ENCODE measurements around the gene NDUFA8. TPM values are rescaled to one million over a fixed set of nuclear protein-coding genes. Genes with fewer than 3 reads are reported as not detected.

The NDUFA8 gene
- total RNA-seq, 1 experiment from 2014 or later = 55.5 TPM

DNA sequence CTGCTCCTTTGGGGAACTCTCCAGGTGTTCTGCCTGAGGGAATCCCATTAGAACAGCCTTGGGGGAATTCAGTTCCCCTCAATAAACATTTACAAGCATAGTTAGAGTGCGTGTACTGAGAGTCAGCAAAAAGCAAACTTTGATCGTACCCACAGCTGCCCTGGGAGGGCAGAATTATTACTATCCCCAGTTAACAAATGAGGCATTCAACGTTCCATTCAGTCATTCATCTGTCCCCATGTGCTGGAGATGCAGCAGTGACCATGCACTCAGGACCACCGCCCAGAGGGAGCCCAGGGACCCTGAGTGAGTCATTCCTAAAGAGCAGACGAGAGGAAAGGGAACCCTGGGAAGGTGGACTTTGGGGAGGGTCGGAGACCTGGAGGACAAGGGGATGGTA lies 47.3 kb downstream of the NDUFA8 start:
- no TSS peak for BruUV-seq (replicated peaks)
- Histone ChIP-seq H3K4me1 (ENCODE audit: control insufficient read depth, insufficient read depth, low read length) (no peaks in the 10 kb centered on the region), H3K4me3 (ENCODE audit: low read depth in 2 of 2, low read length in 2 of 2) (no peak overlapping the region), H3K36me3 (ENCODE audit: control insufficient read depth, insufficient read depth, low read length) (no peaks in the 10 kb centered on the region), H3K9me3 (ENCODE audit: control insufficient read depth, insufficient read depth, low read depth, low read length) (no peaks in the 10 kb centered on the region), H3K27ac (ENCODE audit: low read length) (no peak overlapping the region), H3K27me3 (ENCODE audit: control insufficient read depth, insufficient read depth, low read length) (no peaks in the 10 kb centered on the region)
- CTCF ChIA-PET = no interaction called here
- peak; percentile 17; the same call in 1 of the 2 replicates for ATAC-seq
- intact Hi-C loops (cut with micrococcal nuclease; ENCODE audit: unreplicated experiment) = no loop called here
- DNase-seq (ENCODE audit: low read depth, low spot score) = no peak
- POLR2A ChIA-PET = no interaction called here
- in situ Hi-C loops (cut with HindIII; ENCODE audit: low pct_unique_long_range_greater_than_20kb, low sequenced_read_pairs) = no loop called here
- TF ChIP-seq, protein P1, sequence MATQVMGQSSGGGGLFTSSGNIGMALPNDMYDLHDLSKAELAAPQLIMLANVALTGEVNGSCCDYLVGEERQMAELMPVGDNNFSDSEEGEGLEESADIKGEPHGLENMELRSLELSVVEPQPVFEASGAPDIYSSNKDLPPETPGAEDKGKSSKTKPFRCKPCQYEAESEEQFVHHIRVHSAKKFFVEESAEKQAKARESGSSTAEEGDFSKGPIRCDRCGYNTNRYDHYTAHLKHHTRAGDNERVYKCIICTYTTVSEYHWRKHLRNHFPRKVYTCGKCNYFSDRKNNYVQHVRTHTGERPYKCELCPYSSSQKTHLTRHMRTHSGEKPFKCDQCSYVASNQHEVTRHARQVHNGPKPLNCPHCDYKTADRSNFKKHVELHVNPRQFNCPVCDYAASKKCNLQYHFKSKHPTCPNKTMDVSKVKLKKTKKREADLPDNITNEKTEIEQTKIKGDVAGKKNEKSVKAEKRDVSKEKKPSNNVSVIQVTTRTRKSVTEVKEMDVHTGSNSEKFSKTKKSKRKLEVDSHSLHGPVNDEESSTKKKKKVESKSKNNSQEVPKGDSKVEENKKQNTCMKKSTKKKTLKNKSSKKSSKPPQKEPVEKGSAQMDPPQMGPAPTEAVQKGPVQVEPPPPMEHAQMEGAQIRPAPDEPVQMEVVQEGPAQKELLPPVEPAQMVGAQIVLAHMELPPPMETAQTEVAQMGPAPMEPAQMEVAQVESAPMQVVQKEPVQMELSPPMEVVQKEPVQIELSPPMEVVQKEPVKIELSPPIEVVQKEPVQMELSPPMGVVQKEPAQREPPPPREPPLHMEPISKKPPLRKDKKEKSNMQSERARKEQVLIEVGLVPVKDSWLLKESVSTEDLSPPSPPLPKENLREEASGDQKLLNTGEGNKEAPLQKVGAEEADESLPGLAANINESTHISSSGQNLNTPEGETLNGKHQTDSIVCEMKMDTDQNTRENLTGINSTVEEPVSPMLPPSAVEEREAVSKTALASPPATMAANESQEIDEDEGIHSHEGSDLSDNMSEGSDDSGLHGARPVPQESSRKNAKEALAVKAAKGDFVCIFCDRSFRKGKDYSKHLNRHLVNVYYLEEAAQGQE (IDR thresholded peaks at IDR 0.05; ENCODE audit: insufficient read depth in 1 of 2, low read depth in 2 of 2, low read length in 1 of 2) = no peak
- peak; percentile 90 for TF ChIP-seq TCF7L2 (IDR thresholded peaks at IDR 0.05; ENCODE audit: low read depth, low read length)

DNA sequence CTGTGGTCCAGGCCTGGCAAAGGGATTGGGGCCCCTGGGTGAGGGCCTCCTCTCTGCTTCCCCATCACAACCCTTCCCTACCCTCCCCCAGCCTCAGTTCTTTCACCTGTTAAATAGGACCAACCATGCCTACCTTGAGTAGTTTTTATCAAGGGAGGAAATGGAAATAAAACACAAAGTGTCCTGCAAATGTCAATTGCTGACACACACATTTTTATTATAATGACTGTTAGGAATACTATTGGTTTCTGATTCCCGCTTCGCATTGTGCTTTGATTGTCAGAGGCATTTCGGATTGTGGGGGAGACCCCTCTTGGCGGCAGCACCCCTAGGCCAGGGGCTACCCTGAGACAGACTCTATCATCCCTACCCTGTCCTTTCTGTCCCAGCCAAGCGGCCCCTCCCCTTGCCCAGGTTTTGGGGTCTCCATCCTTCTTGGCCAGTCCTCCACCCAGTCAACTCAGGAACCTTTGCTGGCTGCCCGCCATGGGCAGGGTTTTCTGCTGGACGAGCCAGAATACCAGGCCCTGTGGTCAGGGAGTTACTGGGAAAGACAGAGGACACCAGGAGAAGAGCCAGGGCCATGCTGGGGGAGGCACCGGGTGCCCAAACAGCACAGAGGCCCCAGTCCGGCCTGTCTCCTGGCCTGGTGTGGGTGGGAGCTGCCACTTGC lies 48.0 kb downstream of the NDUFA8 start:
- no peaks in the 10 kb centered on the region for H3K4me1 ChIP-seq (ENCODE audit: control insufficient read depth, insufficient read depth, low read length)

More for the DNA sequence above, 48.0 kb downstream of the NDUFA8 start:
- ATAC-seq (no peak), DNase-seq (ENCODE audit: low read depth, low spot score) (no peak)
- BruUV-seq (replicated peaks) = no TSS peak
- TF ChIP-seq, protein P2, sequence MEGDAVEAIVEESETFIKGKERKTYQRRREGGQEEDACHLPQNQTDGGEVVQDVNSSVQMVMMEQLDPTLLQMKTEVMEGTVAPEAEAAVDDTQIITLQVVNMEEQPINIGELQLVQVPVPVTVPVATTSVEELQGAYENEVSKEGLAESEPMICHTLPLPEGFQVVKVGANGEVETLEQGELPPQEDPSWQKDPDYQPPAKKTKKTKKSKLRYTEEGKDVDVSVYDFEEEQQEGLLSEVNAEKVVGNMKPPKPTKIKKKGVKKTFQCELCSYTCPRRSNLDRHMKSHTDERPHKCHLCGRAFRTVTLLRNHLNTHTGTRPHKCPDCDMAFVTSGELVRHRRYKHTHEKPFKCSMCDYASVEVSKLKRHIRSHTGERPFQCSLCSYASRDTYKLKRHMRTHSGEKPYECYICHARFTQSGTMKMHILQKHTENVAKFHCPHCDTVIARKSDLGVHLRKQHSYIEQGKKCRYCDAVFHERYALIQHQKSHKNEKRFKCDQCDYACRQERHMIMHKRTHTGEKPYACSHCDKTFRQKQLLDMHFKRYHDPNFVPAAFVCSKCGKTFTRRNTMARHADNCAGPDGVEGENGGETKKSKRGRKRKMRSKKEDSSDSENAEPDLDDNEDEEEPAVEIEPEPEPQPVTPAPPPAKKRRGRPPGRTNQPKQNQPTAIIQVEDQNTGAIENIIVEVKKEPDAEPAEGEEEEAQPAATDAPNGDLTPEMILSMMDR (IDR thresholded peaks at IDR 0.05) = no peak
- TF ChIP-seq SIN3A (IDR thresholded peaks at IDR 0.05; ENCODE audit: borderline replicate concordance, insufficient read depth, low read depth, low read length) (no peak), TCF7L2 (IDR thresholded peaks at IDR 0.05; ENCODE audit: low read depth, low read length) (no peak), POLR2AphosphoS5 (IDR thresholded peaks at IDR 0.05; ENCODE audit: low read depth, low read length) (no peak)
- TF ChIP-seq, protein P1 (IDR thresholded peaks at IDR 0.05; ENCODE audit: insufficient read depth in 1 of 2, low read depth in 2 of 2, low read length in 1 of 2) = no peak
- H3K27me3 ChIP-seq (ENCODE audit: control insufficient read depth, insufficient read depth, low read length) = no peaks in the 10 kb centered on the region
- no peaks in the 10 kb centered on the region for H3K9me3 ChIP-seq (ENCODE audit: control insufficient read depth, insufficient read depth, low read depth, low read length)
- intact Hi-C loops (cut with micrococcal nuclease; ENCODE audit: unreplicated experiment) (no loop called here), in situ Hi-C loops (cut with HindIII; ENCODE audit: low pct_unique_long_range_greater_than_20kb, low sequenced_read_pairs) (no loop called here)
- POLR2A ChIA-PET = no interaction called here
- no peak overlapping the region for H3K4me3 ChIP-seq (ENCODE audit: low read depth in 2 of 2, low read length in 2 of 2)
- CTCF ChIA-PET = no interaction called here
- H3K36me3 ChIP-seq (ENCODE audit: control insufficient read depth, insufficient read depth, low read length) = no peaks in the 10 kb centered on the region
- no peak overlapping the region for H3K27ac ChIP-seq (ENCODE audit: low read length)

All from Panc1 (cell line).